AG10803 (cell line): ENCODE measurements around the gene TUBB3.
A peak's percentile ranks its signal among the peaks of the same experiment; 100 is the strongest.

Source experiments
- DNase-seq: peaks from one replicate; pipeline ENCODE4 v3.0.0; 2010; ENCODE audit warnings: low read depth
- H3K4me3 ChIP-seq: 2 replicates; pipeline ENCODE4 v1.5.1; 2011; ENCODE audit warnings: mild to moderate bottlenecking, low read length, control low read depth
- CTCF ChIP-seq: conservative IDR thresholded peaks from 2 replicates; pipeline ENCODE4 v1.5.1; 2011; ENCODE audit warnings: mild to moderate bottlenecking, low read length, control low read depth, inconsistent platforms

Gene TUBB3

GRCh38 chr16:89938175-89938885 lies 15.2 kb downstream of the TUBB3 start:
- TF ChIP-seq CTCF = no peak
- no peak overlapping the region for H3K4me3 ChIP-seq
- DNase-seq = no peak

GRCh38 chr16:89944773-89945172 lies 21.6 kb downstream of the TUBB3 start:
- H3K4me3 ChIP-seq = no peak overlapping the region
- no peak for DNase-seq

GRCh38 chr16:89945654-89946053 lies 22.5 kb downstream of the TUBB3 start:
- TF ChIP-seq CTCF = no peak

More at GRCh38 chr16:89944773-89945172, 21.6 kb downstream of the TUBB3 start:
- TF ChIP-seq CTCF = no peak

GRCh38 chr16:89946515-89946914 lies 23.4 kb downstream of the TUBB3 start:
- no peak for TF ChIP-seq CTCF

More at GRCh38 chr16:89945654-89946053, 22.5 kb downstream of the TUBB3 start:
- no peak overlapping the region for H3K4me3 ChIP-seq
- DNase-seq = no peak

GRCh38 chr16:89949121-89949742 lies 26.1 kb downstream of the TUBB3 start:
- TF ChIP-seq CTCF = no peak
- no peak for DNase-seq

More at GRCh38 chr16:89946515-89946914, 23.4 kb downstream of the TUBB3 start:
- no peak for DNase-seq
- no peak overlapping the region for H3K4me3 ChIP-seq

GRCh38 chr16:89949756-89950155 lies 26.6 kb downstream of the TUBB3 start:
- peak overlapping the region; percentile 66 for H3K4me3 ChIP-seq
- TF ChIP-seq CTCF = no peak
- no peak for DNase-seq

More at GRCh38 chr16:89949121-89949742, 26.1 kb downstream of the TUBB3 start:
- peak overlapping the region; percentile 66 for H3K4me3 ChIP-seq

- DNase-seq = no peak
- H3K4me3 ChIP-seq = no peak overlapping the region
- no peak for TF ChIP-seq CTCF
Measured at GRCh38 chr16:89951509-89951908, 28.4 kb downstream of the TUBB3 start.
